Mesodermal cell (in vitro differentiated cells): ENCODE measurements around the gene KLF13.

ENCODE experiments used
- H3K27ac ChIP-seq: 2 replicates; pipeline ENCODE4 v1.7.0; 2013; ENCODE audit warnings: mild to moderate bottlenecking, low read depth, low read length, moderate library complexity; ENCODE audit not compliant: severe bottlenecking
- H3K36me3 ChIP-seq: 2 replicates; pipeline ENCODE4 v1.7.1; 2013; ENCODE audit warnings: mild to moderate bottlenecking, low read length, moderate library complexity; ENCODE audit not compliant: control insufficient read depth, insufficient read depth
- H3K4me1 ChIP-seq: one replicate; pipeline ENCODE4 v1.7.1; 2013; ENCODE audit warnings: mild to moderate bottlenecking, low read length; ENCODE audit not compliant: insufficient read depth, control insufficient read depth, poor library complexity, severe bottlenecking
- H3K4me3 ChIP-seq: 2 replicates; pipeline ENCODE4 v1.7.0; 2013; ENCODE audit warnings: low read length, control low read depth, mild to moderate bottlenecking; ENCODE audit not compliant: insufficient read depth, poor library complexity, severe bottlenecking; ENCODE audit errors: extremely low read depth
- H3K9me3 ChIP-seq: 2 replicates; pipeline ENCODE4 v1.7.1; 2013; ENCODE audit warnings: mild to moderate bottlenecking, low read length, moderate library complexity; ENCODE audit not compliant: control insufficient read depth
- WGBS, 2 experiments: methylation state at CpG; one replicate each; pipeline ENCODE4 v1.1.5; 2013; ENCODE audit warnings: missing lambda C conversion rate in 2 of 2; ENCODE audit not compliant: insufficient coverage in 2 of 2; 5-methylcytosine and 5-hydroxymethylcytosine counted together

The KLF13 gene

GRCh38 chr15:31367730-31368344 is 41.2 kb downstream of the KLF13 start:
- WGBS, 2 experiments = 89 to 90% methylated on average over 12 to 13 of the region's 13 CpGs
- peak overlapping the region; percentile 45 for H3K27ac ChIP-seq
- no peaks in the 10 kb centered on the region for H3K9me3 ChIP-seq
- H3K4me3 ChIP-seq = no peak overlapping the region
- H3K36me3 ChIP-seq = peaks cover 6% of the 10 kb centered on the region
- peaks cover 48% of the 10 kb centered on the region for H3K4me1 ChIP-seq

DNA sequence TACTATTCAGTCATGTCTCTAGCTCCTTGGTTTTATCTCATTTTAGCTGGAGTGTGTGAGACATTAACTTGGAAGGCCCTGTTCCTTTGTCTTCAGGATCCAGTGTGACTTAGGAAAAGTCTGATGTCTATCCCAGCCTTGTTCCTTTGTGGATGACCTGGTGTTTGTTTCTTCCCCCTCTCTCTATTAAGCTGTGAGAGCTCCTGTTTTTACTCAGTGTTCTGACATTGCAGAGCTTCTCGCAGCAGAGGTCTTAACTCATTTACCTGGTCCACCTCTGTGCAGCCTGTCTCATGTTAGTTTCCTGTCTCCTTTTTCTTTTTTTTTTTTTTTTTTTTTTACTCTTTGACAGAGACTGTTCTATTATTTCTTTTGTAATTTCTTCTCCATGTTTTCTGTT is 43.1 kb downstream of the KLF13 start:
- H3K9me3 ChIP-seq = no peaks in the 10 kb centered on the region
- H3K4me1 ChIP-seq = peaks cover 59% of the 10 kb centered on the region
- H3K4me3 ChIP-seq = no peak overlapping the region
- WGBS, 2 experiments = 91 to 100% methylated on average over 1 of the region's 1 CpG
- peaks cover 25% of the 10 kb centered on the region for H3K36me3 ChIP-seq
- no peak overlapping the region for H3K27ac ChIP-seq

DNA sequence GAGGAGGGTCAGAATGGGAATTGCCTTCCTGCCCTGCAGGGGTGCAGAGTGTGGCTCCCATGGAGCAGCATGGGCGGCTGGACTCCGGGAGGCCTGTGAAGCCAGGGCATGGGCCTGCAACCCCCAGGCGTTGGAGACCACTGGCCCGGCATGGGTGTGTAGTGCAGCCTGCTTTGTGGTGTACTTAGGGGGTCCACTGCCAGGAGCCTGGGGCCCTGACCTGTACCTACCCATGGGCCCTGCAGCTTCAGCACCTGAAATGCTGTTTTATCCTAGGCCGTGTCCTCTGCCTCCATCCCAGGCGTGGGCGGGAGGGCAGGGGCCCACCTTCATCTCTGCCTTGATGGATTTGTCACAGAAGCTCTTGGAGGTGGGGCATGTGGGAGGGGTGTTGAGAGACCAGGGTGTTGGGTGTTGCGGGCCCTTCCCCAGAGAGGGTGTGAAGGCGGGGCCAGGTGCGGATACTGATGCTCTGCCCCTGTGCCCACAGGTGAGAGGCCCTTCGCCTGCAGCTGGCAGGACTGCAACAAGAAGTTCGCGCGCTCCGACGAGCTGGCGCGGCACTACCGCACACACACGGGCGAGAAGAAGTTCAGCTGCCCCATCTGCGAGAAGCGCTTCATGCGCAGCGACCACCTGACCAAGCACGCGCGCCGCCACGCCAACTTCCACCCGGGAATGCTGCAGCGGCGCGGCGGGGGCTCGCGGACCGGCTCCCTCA is 45.0 kb downstream of the KLF13 start:
- Histone ChIP-seq H3K27ac (no peak overlapping the region), H3K9me3 (no peaks in the 10 kb centered on the region), H3K36me3 (peaks cover 41% of the 10 kb centered on the region), H3K4me3 (no peak overlapping the region), H3K4me1 (peaks cover 54% of the 10 kb centered on the region)
- 98 to 99% methylated on average over 35 to 38 of the region's 38 CpGs for WGBS, 2 experiments

GRCh38 chr15:31372635-31373091 is 46.0 kb downstream of the KLF13 start:
- Histone ChIP-seq H3K27ac (peak overlapping the region; percentile 86), H3K36me3 (peaks cover 41% of the 10 kb centered on the region), H3K4me1 (peaks cover 51% of the 10 kb centered on the region), H3K9me3 (no peaks in the 10 kb centered on the region), H3K4me3 (no peak overlapping the region)
- WGBS, 2 experiments = 49 to 59% methylated on average over 5 to 10 of the region's 14 CpGs

- Histone ChIP-seq H3K9me3 (no peaks in the 10 kb centered on the region), H3K4me3 (no peak overlapping the region), H3K36me3 (peaks cover 46% of the 10 kb centered on the region), H3K4me1 (peaks cover 46% of the 10 kb centered on the region), H3K27ac (peak overlapping the region; percentile 86)
- WGBS, 2 experiments = 89 to 92% methylated on average over 18 to 21 of the region's 23 CpGs
These were observed 46.6 kb downstream of the KLF13 start for GRCh38 chr15:31373096-31373865.

DNA sequence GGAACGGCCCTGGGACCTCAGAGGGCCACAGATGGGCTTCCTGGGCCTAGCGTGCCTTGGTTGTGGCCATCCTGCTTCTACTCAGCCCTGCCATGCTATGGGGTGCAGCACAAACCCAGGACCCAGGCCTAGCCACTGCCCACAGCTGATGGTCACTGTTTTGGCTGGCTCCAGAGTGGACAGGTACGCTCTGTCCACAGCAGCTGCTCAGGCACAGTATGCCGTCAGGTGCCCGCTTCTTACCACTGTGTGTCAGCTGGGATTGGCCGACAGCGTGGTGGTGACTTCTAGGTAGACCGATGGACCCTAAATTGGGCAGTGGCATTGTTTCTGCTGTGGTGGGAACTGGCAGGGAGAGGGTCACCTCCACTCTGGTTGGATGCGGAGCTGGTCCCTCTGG is 47.3 kb downstream of the KLF13 start:
- Histone ChIP-seq H3K4me1 (peaks cover 49% of the 10 kb centered on the region), H3K4me3 (no peak overlapping the region), H3K36me3 (peaks cover 53% of the 10 kb centered on the region), H3K27ac (no peak overlapping the region), H3K9me3 (no peaks in the 10 kb centered on the region)
- 93 to 97% methylated on average over 7 to 9 of the region's 9 CpGs for WGBS, 2 experiments

GRCh38 chr15:31374489-31374888 is 47.9 kb downstream of the KLF13 start:
- Histone ChIP-seq H3K36me3 (peaks cover 58% of the 10 kb centered on the region), H3K4me3 (no peak overlapping the region), H3K9me3 (no peaks in the 10 kb centered on the region), H3K4me1 (peaks cover 50% of the 10 kb centered on the region), H3K27ac (no peak overlapping the region)
- 83 to 90% methylated on average over 6 to 7 of the region's 8 CpGs for WGBS, 2 experiments

DNA sequence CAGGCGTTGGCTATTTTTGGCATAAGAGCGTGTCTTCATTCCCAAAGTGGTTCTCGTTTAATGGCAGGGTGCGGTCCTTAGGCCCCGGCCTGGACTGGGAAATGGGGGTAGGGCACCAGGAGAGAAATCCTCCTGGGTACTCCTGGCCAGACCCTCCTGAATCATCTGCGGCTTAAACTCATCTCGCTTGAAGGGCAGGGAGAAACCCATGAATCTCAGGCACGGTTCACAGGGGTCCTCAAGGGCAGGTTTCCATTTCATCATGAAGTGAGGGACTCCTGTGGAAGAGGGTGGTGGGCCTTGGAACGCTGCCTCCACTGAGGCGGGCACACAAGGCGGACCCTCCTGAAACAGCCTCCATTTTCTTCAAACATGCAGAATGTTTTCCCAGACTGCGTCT is 48.4 kb downstream of the KLF13 start:
- Histone ChIP-seq H3K4me3 (no peak overlapping the region), H3K36me3 (peaks cover 63% of the 10 kb centered on the region), H3K9me3 (no peaks in the 10 kb centered on the region), H3K4me1 (peaks cover 50% of the 10 kb centered on the region), H3K27ac (no peak overlapping the region)
- WGBS, 2 experiments = 100% methylated on average over 6 to 8 of the region's 12 CpGs

DNA sequence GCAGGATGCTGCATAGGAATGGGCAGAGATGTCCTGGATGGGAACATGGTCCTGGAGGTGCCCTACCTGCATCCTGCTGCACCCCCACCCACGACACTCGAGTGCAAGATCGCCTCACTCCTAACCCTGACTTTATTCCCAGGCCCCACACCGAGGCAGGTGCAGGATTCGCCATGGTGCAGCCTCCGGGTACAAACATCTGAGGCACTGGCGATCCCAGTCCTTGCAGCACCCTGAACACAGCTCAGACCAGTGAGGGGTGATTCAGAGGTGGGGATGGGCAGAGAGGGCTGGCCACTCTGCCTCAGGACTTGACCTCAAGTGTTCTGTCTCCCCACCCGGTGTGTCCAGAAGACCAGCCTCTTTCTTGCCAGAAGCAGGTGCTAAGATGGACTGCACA is 49.1 kb downstream of the KLF13 start:
- H3K4me1 ChIP-seq = peaks cover 50% of the 10 kb centered on the region
- peaks cover 6% of the 10 kb centered on the region for H3K9me3 ChIP-seq
- no peak overlapping the region for H3K27ac ChIP-seq
- H3K36me3 ChIP-seq = peaks cover 71% of the 10 kb centered on the region
- H3K4me3 ChIP-seq = no peak overlapping the region
- WGBS, 2 experiments = 93 to 97% methylated on average over 3 to 5 of the region's 8 CpGs

- Histone ChIP-seq H3K4me1 (peaks cover 50% of the 10 kb centered on the region), H3K27ac (no peak overlapping the region)
- WGBS, 2 experiments = 92 to 95% methylated on average over 7 to 8 of the region's 11 CpGs
These were observed 49.9 kb downstream of the KLF13 start for GRCh38 chr15:31376511-31376910.

More at GRCh38 chr15:31376511-31376910, 49.9 kb downstream of the KLF13 start:
- no peak overlapping the region for H3K4me3 ChIP-seq
- peaks cover 78% of the 10 kb centered on the region for H3K36me3 ChIP-seq
- peaks cover 12% of the 10 kb centered on the region for H3K9me3 ChIP-seq
